Pulmonary artery endothelial cell (primary cell): Measurements from ENCODE around the gene PLEK2. TPM values are rescaled to one million over a fixed set of nuclear protein-coding genes. Genes with fewer than 3 reads are reported as not detected.
"Not testable (repeated sequence)": the region's sequence is repeated elsewhere in the genome, so short reads cannot be mapped to it uniquely, and the experiment has no call there.

Experiments
- DNase-seq: peaks from one replicate; pipeline ENCODE4 v3.0.0-alpha.2; 2011; ENCODE audit warnings: low read depth, low spot score
- total RNA-seq: library from RNA; depleted of rRNA; stranded (reverse); fragments of >200 nt; gene quantifications from 2 replicates; pipeline ENCODE4 v1.2.3, GENCODE V29; 2014

The PLEK2 gene
- total RNA-seq, 1 donor from 2014 or later = 10.4 TPM

DNA sequence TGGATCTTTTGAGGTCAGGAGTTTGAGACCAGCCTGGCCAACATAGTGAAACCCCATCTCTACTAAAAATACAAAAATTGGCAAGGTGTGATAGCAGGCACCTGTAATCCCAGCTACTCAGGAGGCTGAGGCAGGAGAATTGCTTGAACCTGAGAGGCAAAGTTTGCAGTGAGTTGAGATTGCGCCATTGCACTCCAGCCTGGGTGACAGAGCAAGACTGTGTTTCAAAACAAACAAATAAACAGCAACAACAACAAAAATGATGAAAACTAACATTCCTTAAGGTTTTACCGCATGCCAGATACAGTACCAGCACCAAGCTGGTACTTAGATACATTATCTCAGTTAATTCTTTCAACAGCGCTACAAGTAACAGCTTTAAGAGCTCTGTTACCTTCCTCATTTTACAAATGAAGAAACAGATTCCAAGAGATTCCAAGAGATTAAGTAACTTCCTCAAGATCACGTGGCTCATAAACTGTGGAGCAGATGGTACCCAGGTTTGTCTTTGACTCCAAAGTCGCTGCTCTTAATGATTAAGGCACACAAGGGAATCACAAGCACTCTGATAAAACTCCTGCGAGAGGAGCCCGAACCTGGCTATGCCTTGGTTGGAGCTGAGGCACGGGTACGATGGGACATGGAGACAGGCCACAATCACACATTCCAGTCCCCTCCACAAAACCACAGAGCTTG lies 17.7 kb upstream of the PLEK2 start:
- DNase-seq = no peak

DNA sequence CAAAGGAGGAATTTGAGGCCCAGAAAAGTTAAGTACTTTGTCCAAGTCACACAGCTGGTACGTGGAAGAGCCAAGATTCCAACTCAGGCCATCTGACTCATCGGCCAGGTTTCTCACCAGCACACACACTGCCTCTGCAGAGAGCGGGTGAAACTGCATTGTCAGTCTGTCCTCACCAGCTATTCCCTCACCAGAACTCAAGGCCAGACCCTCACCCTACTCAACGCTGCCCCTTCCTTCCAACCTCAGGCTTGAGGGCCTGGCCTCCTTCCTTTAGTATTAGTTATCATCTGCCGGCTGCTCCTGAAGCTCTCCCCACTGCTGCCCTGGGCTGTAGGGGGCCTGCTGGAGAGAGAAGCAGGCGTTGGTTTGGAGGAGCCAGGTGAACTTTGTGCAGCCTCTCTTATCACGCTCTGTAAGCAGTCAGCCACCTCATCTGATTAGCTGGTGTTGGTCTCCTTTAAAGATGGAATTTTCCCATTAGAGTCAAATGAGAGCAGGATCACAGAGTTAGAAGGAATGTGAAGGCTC lies 16.6 kb upstream of the PLEK2 start:
- DNase-seq = no peak

DNA sequence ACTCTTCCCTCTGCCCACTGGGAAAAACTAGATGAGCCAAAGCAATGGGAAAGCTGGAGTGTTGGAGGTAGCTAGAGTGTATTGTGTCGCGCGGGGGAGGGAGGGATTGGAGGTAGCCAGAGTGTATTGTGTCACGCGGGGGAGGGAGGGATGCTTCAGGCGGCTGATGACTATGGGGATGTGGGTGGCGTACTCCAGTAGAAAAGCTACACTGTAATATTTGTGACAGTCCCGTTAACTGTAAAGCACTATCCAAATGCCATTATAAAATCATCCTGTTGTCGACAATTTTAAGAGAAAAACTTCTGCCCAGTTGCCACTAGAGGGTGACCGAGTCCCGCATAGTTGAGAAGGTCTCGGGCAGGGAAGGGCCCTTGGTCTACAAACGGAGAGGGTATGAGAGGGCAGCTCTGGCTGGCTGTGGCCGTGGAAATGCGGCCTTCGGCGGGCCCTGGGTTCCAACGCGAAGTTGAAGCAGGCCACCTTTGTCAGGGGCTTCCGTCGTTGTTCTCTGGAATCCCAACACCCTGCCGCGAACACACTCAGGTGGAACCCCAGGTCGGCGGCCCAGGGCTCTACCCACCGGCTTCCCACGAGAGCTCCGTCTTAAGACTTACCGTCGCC lies 15.1 kb upstream of the PLEK2 start:
- peak; percentile 39 for DNase-seq

DNA sequence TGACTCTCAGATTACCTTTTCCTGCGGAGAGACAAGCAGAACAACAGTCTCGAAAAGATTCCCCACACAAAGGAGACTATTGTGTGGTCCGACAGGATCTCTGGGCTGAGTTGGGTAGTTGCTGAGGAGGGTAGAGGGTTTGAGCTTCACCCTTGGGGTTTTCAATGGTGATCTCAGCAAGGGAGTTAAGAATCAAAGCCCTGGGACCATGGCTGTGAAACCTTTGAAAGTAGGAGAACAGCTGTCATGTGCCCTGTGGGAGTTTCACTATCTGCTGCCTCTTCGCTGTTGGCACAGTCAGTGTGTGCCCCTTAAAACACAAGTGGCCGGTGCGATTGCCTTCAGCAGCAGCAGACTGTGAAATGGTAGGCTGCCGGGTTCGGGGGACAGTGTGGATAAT lies 14.2 kb upstream of the PLEK2 start:
- no peak for DNase-seq

DNA sequence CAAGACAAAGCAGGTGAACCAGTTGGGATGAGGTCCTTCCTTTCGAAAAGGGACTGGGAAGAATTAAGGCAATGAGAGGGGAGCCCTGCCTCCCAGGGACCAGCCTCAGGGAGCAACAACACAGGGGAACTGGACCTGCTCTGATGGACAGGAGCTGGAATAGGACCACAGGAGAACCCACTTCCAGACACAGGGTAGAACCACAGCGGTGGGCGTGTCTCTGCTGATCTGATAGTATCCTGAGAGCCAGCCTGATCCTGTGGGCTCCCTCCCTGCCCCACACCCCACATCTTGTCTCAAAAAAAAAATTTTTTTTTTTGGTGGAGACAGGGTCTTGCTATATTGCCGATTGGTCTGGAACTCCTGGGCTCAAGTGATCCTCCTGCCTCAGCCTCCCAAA lies 13.6 kb upstream of the PLEK2 start:
- no peak for DNase-seq

DNA sequence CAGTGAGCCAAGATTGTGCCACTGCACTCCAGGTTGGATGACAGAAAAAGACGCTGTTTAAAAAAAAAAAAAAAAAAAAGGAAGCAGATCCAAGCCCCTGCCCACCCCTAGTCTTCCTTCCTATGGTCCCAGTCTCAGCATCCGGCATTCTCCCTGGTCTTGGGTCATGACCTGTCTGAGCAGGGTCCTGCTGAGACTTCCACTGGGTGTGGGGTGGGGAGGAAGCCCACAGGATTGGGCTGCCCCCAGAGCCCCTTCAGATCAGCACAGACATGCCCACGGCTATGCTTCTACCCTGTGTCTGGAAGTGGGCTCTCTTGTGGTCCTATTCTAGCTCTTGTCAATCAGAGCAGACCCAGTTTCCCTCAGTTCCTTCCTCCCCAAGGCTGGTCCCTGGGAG lies 12.6 kb upstream of the PLEK2 start:
- no peak for DNase-seq

DNA sequence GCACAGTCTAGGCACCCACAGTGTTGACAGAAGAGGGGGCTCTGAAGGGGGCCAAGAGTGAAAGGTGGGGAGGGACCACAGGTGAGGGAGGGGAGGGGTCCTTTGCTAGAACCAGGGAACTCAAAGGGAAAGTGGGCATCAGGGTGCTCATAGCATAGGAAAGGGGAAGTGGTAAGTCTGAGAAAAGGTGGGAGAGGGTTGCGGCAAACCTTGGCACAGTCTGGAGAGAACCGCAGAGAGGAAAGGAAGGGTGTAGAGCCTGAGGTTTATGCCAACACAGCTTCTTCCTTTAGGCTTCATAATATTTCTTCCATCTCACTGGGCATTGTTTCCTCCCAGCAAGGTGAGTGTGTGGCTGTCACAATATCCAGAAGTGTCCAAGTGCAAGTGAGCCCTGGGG lies 11.5 kb upstream of the PLEK2 start:
- no peak for DNase-seq

DNA sequence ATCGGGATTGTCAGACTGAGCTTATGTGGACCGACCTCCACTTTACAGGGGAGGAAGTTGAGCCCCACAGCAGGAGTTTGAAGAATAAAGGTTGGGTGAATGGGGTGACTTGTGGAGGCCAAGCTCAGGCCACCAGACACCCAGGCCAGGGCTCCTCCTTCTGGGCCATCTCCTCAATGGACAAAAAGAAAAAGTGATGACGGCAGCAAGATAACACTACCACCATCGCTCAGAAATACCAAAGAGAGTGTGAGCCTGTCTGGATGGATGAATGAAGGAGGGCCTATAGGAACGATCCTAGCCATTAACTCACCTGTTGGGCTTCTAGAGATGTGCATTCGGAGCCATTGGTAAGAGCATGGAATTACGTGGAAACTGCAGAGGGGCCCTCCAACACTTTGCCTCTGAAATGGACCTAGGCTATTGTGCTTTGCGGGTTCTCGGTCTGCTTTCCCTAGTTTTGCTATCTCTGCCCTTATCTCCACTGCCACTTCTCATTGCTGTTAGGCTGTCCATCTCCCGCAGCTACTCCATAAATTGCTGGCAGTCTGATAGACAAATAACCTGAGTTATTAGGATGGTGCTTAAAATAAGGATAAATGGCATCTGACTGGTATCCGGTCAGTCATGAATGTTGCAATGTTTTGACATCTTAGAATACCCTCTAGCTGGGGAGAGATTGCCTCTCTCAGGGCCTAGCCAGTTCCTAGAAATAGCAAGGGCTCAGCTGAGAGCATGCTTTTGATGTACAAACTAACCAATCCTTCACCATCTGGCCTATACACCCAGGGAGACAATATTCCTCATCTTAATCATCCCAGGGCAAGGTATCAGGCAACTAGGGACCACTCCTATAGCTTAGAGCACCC lies 9.6 kb upstream of the PLEK2 start:
- DNase-seq = no peak

DNA sequence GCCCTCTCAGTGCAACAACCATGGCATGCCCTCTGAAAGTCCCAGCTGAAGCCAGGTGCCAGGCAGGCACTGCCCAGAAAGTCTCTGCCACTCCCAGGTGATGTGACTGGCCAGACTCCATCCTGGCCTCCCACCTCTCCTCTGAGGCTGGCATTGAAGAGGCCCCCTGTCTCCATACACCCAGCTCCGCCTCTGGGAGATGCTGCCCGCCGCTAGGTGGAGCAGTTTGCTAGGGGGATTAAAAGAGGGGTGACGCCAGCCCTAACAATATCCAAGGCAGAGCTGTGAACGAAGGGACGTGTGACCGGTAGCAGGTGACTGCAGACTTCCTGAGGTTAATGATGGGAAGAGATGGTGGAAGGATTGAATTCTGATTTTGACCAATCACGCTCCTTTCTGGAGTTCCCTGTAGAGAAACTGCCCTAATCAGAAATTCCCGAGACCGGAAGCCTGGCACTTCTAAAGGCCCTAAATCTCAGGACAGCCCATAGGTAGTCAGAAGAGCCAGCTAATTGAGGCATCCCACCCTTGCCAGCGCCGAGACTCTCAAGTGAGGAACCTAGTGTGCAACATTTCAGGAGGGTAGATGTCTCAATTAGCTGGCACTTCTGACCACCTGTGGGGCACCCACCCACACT lies 8.3 kb upstream of the PLEK2 start:
- no peak for DNase-seq

DNA sequence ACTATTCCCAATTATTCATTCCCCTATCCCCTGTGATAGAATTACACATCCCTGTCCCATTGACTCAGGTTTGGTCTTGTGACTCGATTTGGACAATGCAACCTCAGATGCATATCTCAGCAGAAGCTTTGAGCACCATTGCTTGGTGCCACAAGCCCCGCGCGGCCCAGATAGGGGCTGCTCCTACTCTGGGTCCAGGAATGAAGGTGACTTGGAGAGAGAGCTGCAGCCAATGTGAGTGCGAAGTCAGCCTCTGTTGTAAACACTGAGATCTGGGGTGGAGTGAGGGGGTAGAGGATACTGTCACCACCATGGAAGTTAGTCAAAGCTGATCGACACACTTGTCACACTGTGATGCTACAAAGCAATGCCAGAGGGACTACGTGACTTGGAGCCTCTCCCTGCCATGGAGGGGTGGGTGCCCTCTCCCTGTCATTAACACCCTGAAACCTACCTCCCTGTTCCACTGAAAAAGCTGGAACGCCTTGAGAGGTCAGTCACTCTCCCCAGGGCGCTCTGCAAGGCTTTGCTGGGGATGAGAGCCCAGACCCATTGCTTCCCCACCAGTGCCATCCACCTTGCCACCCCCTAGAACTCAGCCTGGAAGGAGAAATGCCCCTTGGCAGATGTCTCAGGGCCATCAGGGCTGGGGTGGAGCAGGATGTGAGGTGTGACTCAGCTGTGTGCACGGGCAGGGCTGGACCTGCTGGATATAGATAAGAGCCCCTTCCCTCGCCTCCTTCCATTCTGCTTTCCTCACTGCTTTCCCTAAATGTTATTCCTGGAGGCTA lies 6.6 kb upstream of the PLEK2 start:
- DNase-seq = no peak

DNA sequence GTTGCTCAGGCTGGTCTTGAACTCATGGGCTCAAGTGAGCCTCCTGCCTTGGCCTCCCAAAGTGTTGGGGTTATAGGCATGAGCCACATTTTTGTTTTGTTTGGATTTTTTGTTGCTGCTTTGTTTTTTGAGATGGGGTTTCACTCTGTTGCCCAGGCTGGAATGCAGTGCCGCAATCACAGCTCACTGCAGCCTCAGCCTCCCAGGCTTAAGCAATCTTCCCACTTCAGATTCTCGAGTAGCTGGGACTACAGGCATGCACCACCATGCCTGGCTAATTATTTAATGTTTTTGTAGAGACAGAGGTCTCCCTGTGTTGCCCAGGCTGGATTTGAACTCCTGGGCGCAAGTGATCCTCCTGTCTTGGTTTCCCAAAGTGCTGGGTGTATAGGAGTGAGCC lies 5.7 kb upstream of the PLEK2 start:
- no peak for DNase-seq

DNA sequence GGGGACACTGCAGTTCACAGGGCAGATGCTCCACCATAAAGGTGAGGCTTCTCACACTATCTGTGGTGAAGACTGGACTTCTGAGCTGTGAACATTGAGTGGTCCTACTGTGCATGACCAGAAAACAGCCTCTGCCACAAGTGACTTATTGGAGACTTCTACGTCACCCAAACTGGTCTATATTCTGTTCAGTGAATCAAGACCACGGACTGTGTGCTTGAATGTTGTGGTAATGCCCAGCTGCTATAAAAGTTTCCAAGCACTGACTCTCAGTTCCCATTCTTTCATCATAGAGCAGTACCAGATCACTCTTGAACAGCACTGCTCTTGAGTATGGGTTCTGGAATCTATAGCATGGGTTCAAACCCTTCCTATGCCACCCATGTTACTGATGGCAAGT lies 4.8 kb upstream of the PLEK2 start:
- DNase-seq = no peak

DNA sequence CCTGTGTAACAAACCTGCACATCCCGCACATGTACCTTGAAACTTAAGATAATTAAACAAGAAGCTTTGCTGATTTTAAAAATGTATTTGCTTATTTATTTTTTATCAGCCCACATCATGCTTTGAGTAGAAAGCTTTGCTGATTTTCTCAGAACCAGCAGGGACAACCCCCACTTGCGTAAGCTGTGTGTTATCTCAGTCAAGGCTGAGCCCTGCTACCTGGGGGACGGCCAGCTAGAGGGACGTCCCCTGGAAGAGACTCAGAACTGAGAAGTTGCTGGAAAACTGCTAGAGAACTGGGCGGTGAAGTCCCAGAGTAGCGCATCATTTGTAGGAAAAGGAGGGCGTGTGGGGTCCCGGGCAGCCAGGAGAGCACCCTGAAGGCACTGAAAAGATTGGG lies 4.1 kb upstream of the PLEK2 start:
- no peak for DNase-seq

DNA sequence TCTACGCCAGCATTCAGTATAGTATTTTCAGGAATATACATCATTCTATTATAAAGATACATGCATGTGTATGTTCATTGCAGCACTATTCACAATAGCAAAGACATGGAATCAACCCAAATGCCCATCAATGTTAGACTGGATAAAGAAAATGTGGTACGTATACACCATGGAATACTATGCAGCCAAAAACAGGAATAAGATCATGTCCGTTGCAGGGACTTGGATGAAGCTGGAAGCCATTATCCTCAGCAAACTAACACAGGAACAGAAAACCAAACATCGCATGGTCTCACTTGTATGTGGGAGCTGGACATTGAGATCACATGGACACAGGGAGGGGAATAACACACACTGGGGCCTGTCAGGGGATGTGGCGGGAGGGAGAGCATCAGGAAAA lies 3.6 kb upstream of the PLEK2 start:
- not testable (repeated sequence) for DNase-seq

DNA sequence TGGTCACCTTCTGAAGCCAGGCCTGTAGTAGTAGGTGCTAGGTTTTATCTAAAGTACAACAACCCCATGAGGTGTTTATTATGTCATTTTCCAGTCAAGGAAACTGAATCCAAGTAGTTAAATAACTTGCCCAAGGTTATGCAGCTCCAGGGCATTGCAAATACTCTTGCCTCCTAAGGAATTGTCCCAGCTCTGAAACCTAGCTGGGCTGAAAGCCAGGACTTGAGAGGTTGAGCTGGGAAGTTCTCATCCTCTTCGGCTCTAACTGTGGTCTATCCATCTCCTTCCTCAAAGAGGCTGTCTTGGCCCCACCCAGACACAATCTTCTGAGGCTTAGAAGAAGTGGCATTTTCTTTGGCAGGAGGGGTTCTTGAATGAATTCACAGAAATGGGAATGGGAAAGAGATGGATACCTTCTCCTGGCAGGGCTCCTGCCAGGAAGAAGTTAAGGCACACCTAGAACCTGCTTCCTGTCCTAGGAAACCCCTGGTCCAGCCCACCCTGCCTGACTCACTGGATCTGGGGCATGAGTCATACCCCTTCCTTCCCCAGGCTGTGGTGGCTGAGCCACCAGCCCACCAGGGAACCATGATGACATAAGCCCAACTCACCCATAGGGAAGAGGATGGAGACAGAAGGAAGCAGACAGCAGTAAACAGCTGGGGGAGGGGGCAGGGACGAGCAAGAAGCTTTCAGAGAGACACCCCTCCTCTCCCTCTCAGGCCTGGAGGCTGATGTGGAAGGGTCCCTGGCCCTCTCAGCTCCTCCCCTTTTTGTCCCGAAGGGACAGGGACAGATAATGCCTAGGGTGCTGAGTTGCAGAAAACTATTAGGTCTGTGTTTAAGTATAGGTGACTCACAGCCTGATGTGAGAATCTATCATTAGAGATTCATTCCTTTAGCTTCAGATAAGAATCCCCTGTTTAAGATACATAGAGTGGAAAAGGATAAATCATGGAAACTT lies 2.1 kb upstream of the PLEK2 start:
- DNase-seq = peak; percentile 39

DNA sequence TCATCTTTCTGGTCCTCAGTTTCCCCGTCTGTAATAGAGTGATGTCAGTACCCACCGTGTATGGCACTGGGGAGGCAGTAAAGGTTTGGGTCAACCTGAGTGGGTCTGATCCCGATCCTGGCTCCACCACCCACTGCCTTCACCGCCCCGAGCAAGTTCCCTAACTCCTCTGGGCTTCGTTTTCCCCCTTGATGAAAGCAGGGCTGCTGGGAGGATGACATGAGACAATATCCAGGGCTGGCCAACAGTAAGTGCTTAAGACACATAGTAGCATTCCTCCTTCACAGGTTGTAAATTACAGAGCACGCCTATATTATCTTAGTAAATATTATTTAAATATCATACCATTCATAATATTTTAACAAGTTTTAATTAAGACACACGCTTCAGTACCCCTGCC lies 595 bp downstream of the PLEK2 start:
- DNase-seq = no peak

DNA sequence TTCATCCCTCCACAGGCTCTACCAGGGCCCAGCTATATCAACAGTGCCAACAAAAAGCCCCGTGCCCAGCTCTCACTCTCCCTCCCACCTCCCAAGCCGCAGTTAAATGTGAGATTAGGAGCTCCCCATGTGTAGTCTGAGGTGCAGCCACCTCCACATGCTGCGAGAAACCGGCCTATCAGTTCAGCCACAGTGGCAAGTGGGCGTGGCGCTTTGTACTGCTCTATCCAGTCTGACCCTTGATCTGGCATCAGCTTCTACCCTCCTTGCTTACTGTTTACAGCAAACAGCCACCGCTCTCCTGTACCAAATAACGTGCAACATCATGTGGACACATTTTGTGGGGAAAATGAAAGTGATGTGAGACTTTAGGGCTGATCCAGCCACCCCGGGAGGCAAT lies 1.7 kb downstream of the PLEK2 start:
- no peak for DNase-seq

DNA sequence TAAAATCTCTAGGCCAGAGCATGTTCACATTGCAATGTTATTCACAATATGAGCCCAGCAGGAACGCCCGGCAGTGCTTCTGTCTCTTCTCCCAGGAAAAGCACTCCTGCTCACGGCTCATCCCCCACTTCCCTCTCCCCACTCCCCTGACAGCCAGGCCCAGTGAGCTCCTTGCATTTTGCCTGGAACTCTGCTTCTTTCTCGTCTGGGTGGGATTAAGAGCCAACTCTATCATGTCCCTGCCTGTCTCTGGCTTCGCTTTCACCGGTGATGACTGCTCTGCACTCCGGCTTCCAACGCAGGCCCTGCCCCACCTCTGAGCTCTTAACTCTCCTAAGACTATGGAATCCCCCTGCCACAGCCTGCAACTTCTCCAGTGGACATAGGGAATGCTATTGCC lies 2.5 kb downstream of the PLEK2 start:
- no peak for DNase-seq

DNA sequence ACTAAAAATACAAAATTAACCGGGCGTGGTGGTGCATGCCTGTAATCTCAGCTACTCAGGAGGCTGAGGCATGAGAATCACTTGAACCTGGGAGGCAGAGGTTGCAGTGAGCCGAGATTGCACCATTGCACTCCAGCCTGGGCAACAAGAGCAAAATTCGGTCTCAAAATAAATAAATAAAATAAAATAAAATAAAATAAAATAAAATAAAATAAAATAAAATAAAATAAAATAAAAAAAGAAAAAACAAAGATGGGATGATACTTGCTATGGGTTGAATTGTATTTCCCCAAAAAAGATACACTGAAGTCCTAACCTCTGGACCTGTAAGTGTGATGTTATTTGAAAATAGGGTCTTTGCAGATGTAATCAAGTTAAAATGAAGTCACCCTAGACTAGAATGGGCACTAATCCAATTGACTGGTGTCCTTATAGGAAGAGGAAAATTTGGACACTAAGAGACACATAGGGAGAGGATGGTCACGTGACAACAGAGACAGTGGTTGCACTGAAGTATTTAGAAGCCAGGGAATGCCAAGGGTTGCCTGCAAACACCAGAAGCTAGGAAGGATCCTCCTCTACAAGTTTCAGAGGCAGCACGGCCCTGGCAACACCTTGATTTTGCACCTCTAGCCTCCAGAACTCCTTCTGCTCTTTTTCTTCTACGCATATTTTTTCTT lies 3.7 kb downstream of the PLEK2 start:
- not testable (repeated sequence) for DNase-seq
